Activated CD4-positive, alpha-beta T cell treated with anti-CD3 and anti-CD28 coated beads for 48 hours (primary cell): ENCODE results near the gene PRKCSH.

Experiments
- DNase-seq: peaks from one replicate; pipeline ENCODE4 v3.0.0-alpha.2; 2020

Gene PRKCSH

GRCh38 chr19:11479090-11479897 lies 43.9 kb downstream of the PRKCSH start:
- peak; percentile 64 for DNase-seq

GRCh38 chr19:11479898-11480714 lies 44.7 kb downstream of the PRKCSH start:
- DNase-seq, result no peak

GRCh38 chr19:11480715-11481533 lies 45.5 kb downstream of the PRKCSH start, which contains the start of gene ELAVL3:
ELAVL3 (minus strand) TSS chr19:11481046; CDS start chr19:11480608, 438 bp downstream.
- peak; percentile 20 for DNase-seq

- DNase-seq, result peak; percentile 90
Observed at GRCh38 chr19:11481534-11482383, 46.3 kb downstream of the PRKCSH start.

GRCh38 chr19:11482384-11483050 lies 47.1 kb downstream of the PRKCSH start:
- DNase-seq, result peak; percentile 94

- no peak for DNase-seq
Observed at GRCh38 chr19:11483366-11484111, 48.1 kb downstream of the PRKCSH start.

- DNase-seq, result no peak
Observed at GRCh38 chr19:11485245-11485837, 49.9 kb downstream of the PRKCSH start.

GRCh38 chr19:11486661-11487503 lies 51.4 kb downstream of the PRKCSH start:
- DNase-seq, result no peak

- DNase-seq, result no peak
Observed at GRCh38 chr19:11489378-11489777, 53.9 kb downstream of the PRKCSH start.

GRCh38 chr19:11494634-11495285 lies 59.3 kb downstream of the PRKCSH start:
- DNase-seq, result no peak

- no peak for DNase-seq
Observed at GRCh38 chr19:11495481-11495880, 60.0 kb downstream of the PRKCSH start.

- no peak for DNase-seq
Observed at GRCh38 chr19:11495885-11496284, 60.5 kb downstream of the PRKCSH start.

GRCh38 chr19:11496391-11497163 lies 61.1 kb downstream of the PRKCSH start:
- DNase-seq, result peak; percentile 83

GRCh38 chr19:11499220-11499726 lies 63.8 kb downstream of the PRKCSH start:
- DNase-seq, result no peak

- no peak for DNase-seq
Observed at GRCh38 chr19:11499890-11500420, 64.5 kb downstream of the PRKCSH start.
